ENCODE results near the gene SMAD9. TPM values are rescaled to one million over a fixed set of nuclear protein-coding genes. Genes with fewer than 3 reads are reported as not detected.

The SMAD9 gene
- total RNA-seq, 2 donors from 2014 or later = 9.0 to 13.3 TPM

- Histone ChIP-seq H3K9me3 (ENCODE audit: control insufficient read depth, low read length) (no peaks in the 10 kb centered on the region), H3K27me3 (ENCODE audit: control insufficient read depth, insufficient read depth, low read length, poor library complexity, severe bottlenecking) (no peaks in the 10 kb centered on the region), H3K27ac (ENCODE audit: low read depth, low read length) (no peak overlapping the region), H3K9ac (ENCODE audit: extremely low read depth, low read length, poor library complexity, severe bottlenecking) (no peak overlapping the region), H3K4me3 (ENCODE audit: low read length) (no peak overlapping the region), H3K4me1 (ENCODE audit: control insufficient read depth, insufficient read depth, low read length) (no peaks in the 10 kb centered on the region), H3K36me3 (ENCODE audit: control insufficient read depth, insufficient read depth, low read length) (peaks cover 70% of the 10 kb centered on the region)
- no peak for DNase-seq
- Mint-ChIP-seq H3K27me3 (ENCODE audit: insufficient read depth) (no peaks in the 10 kb centered on the region), H3K27ac (no peak overlapping the region), H3K36me3 (ENCODE audit: low read depth) (peaks cover 32% of the 10 kb centered on the region), H3K4me3 (no peak overlapping the region), H3K4me1 (no peaks in the 10 kb centered on the region), H3K9me3 (no peaks in the 10 kb centered on the region)
- TF ChIP-seq CTCF (conservative IDR thresholded peaks at IDR 0.05) = no peak
- WGBS, 2 experiments (ENCODE audit: insufficient coverage in 1 of 2, insufficient read length in 1 of 2) = 91 to 100% methylated on average over 1 to 2 of the region's 2 CpGs
Measured at GRCh38 chr13:36959456-36960116, 39.5 kb upstream of the SMAD9 start.

GRCh38 chr13:36954542-36954941, 34.5 kb upstream of the SMAD9 start:
- no peaks in the 10 kb centered on the region for H3K9me3 Mint-ChIP-seq
- H3K27me3 ChIP-seq (ENCODE audit: control insufficient read depth, insufficient read depth, low read length, poor library complexity, severe bottlenecking) = no peaks in the 10 kb centered on the region
- TF ChIP-seq CTCF (conservative IDR thresholded peaks at IDR 0.05) = no peak
- H3K4me1 Mint-ChIP-seq = no peaks in the 10 kb centered on the region
- H3K9me3 ChIP-seq (ENCODE audit: control insufficient read depth, low read length) = no peaks in the 10 kb centered on the region
- H3K27ac ChIP-seq (ENCODE audit: low read depth, low read length) = no peak overlapping the region
- no peak overlapping the region for H3K4me3 ChIP-seq (ENCODE audit: low read length)
- H3K36me3 Mint-ChIP-seq (ENCODE audit: low read depth) = peaks cover 20% of the 10 kb centered on the region
- H3K36me3 ChIP-seq (ENCODE audit: control insufficient read depth, insufficient read depth, low read length) = peaks cover 64% of the 10 kb centered on the region
- H3K27ac Mint-ChIP-seq = no peak overlapping the region
- H3K27me3 Mint-ChIP-seq (ENCODE audit: insufficient read depth) = no peaks in the 10 kb centered on the region
- no peak overlapping the region for H3K9ac ChIP-seq (ENCODE audit: extremely low read depth, low read length, poor library complexity, severe bottlenecking)
- no peaks in the 10 kb centered on the region for H3K4me1 ChIP-seq (ENCODE audit: control insufficient read depth, insufficient read depth, low read length)
- no peak overlapping the region for H3K4me3 Mint-ChIP-seq
- no peak for DNase-seq

- WGBS, 2 experiments (ENCODE audit: insufficient coverage in 1 of 2, insufficient read length in 1 of 2) = 77 to 100% methylated on average over 1 of the region's 2 CpGs
- Mint-ChIP-seq H3K27me3 (ENCODE audit: insufficient read depth) (no peaks in the 10 kb centered on the region), H3K4me3 (no peak overlapping the region), H3K36me3 (ENCODE audit: low read depth) (peaks cover 17% of the 10 kb centered on the region), H3K27ac (peak overlapping the region; percentile 27), H3K4me1 (no peaks in the 10 kb centered on the region), H3K9me3 (no peaks in the 10 kb centered on the region)
- Histone ChIP-seq H3K9ac (ENCODE audit: extremely low read depth, low read length, poor library complexity, severe bottlenecking) (no peak overlapping the region), H3K4me3 (ENCODE audit: low read length) (no peak overlapping the region), H3K27me3 (ENCODE audit: control insufficient read depth, insufficient read depth, low read length, poor library complexity, severe bottlenecking) (no peaks in the 10 kb centered on the region), H3K36me3 (ENCODE audit: control insufficient read depth, insufficient read depth, low read length) (peaks cover 55% of the 10 kb centered on the region), H3K9me3 (ENCODE audit: control insufficient read depth, low read length) (no peaks in the 10 kb centered on the region), H3K27ac (ENCODE audit: low read depth, low read length) (no peak overlapping the region), H3K4me1 (ENCODE audit: control insufficient read depth, insufficient read depth, low read length) (no peaks in the 10 kb centered on the region)
- no peak for DNase-seq
- no peak for TF ChIP-seq CTCF (conservative IDR thresholded peaks at IDR 0.05)
Measured at GRCh38 chr13:36950920-36951319, 30.9 kb upstream of the SMAD9 start.
